HepG2 (cell line): ENCODE results near the gene GRM2. TPM values are rescaled to one million over a fixed set of nuclear protein-coding genes. Genes with fewer than 3 reads are reported as not detected.
A peak's percentile ranks its signal among the peaks of the same experiment; 100 is the strongest.

Experiments used
- ARNT2 ChIP-seq: sonication (generic); formaldehyde crosslinking; IDR thresholded peaks from 2 replicates; pipeline ENCODE4 v1.8.0; 2022; ENCODE audit warnings: mild to moderate bottlenecking, low read depth, missing genetic modification reagents, moderate library complexity
- CREB1 ChIP-seq, 2 experiments: fragments of 450-650 bp in 1 of 2; IDR thresholded peaks; 2 replicates each; pipeline ENCODE4 v1.6.1; 2016 to 2017; ENCODE audit warnings: control low read depth in 1 of 2, mild to moderate bottlenecking in 1 of 2, missing compliant biosample characterization in 1 of 2, missing genetic modification characterization in 1 of 2
- MAFK ChIP-seq, 2 experiments: IDR thresholded peaks in 1 of 2; conservative IDR thresholded peaks in 1 of 2; 2 replicates each; pipeline ENCODE4 v1.6.1; 2011; ENCODE audit warnings: improper control_type of control experiment in 2 of 2, low read length in 2 of 2
- MAZ ChIP-seq, 2 experiments: sonication (generic) in 1 of 2; formaldehyde crosslinking in 1 of 2; IDR thresholded peaks; 2 replicates each; pipeline versions ENCODE4 v1.5.0 to v1.6.1; 2012 to 2020; ENCODE audit warnings: low read depth in 2 of 2, mild to moderate bottlenecking in 2 of 2, borderline replicate concordance in 1 of 2, improper control_type of control experiment in 1 of 2, low read length in 1 of 2, missing genetic modification reagents in 1 of 2, moderate library complexity in 1 of 2
- REPIN1 ChIP-seq: sonication (generic); formaldehyde crosslinking; IDR thresholded peaks from 2 replicates; pipeline ENCODE4 v1.8.0; 2022; ENCODE audit warnings: missing genetic modification reagents, low read depth, mild to moderate bottlenecking, borderline replicate concordance
- RFX3 ChIP-seq: IDR thresholded peaks from 2 replicates; pipeline ENCODE4 v1.6.1; 2016; ENCODE audit warnings: missing biosample characterization, missing genetic modification reagents
- RFXANK ChIP-seq: IDR thresholded peaks from 2 replicates; pipeline ENCODE4 v1.6.1; 2016
- SKI ChIP-seq: fragments of 450-650 bp; IDR thresholded peaks from one replicate; pipeline ENCODE4 v1.6.1; 2018; ENCODE audit warnings: mild to moderate bottlenecking; ENCODE audit not compliant: partially characterized antibody
- U2AF1 ChIP-seq: fragments of 200-400 bp; formaldehyde crosslinking; optimal IDR thresholded peaks from 2 replicates; pipeline ENCODE3; 2017; ENCODE audit warnings: mild to moderate bottlenecking, low read depth, low read length
- ZFYVE20 ChIP-seq: sonication (generic); formaldehyde crosslinking; IDR thresholded peaks from 2 replicates; pipeline ENCODE4 v1.8.0; 2023; ENCODE audit warnings: low read depth, mild to moderate bottlenecking, moderate library complexity, missing genetic modification reagents, borderline replicate concordance
- ZMYM4 ChIP-seq: sonication (generic); formaldehyde crosslinking; IDR thresholded peaks from 2 replicates; pipeline ENCODE4 v1.8.1; 2023; ENCODE audit warnings: mild to moderate bottlenecking, missing genetic modification reagents
- ZNF251 ChIP-seq: sonication (generic); formaldehyde crosslinking; IDR thresholded peaks from 2 replicates; pipeline ENCODE4 v1.9.0; 2021; ENCODE audit warnings: mild to moderate bottlenecking, missing genetic modification reagents
- ZNF296 ChIP-seq: sonication (generic); formaldehyde crosslinking; conservative IDR thresholded peaks from 2 replicates; pipeline ENCODE4 v1.5.0; 2020; ENCODE audit warnings: mild to moderate bottlenecking, missing genetic modification reagents
- ZNF530 ChIP-seq: sonication (generic); formaldehyde crosslinking; IDR thresholded peaks from 2 replicates; pipeline ENCODE4 v1.5.0; 2020; ENCODE audit warnings: low read depth, mild to moderate bottlenecking, missing genetic modification reagents
- ZNF557 ChIP-seq: sonication (generic); formaldehyde crosslinking; IDR thresholded peaks from 2 replicates; pipeline ENCODE4 v1.4.0; 2020; ENCODE audit warnings: missing genetic modification reagents
- ZNF660 ChIP-seq: sonication (generic); formaldehyde crosslinking; IDR thresholded peaks from 2 replicates; pipeline ENCODE4 v1.5.1; 2020; ENCODE audit warnings: mild to moderate bottlenecking, low read depth, missing genetic modification reagents, borderline replicate concordance
- ZNF891 ChIP-seq: sonication (generic); formaldehyde crosslinking; IDR thresholded peaks from 2 replicates; pipeline ENCODE4 v1.5.0; 2020; ENCODE audit warnings: mild to moderate bottlenecking, missing genetic modification reagents
- polyA plus RNA-seq, 8 experiments: library from polyadenylated mRNA; depleted of rRNA in 3 of 8; stranded (reverse) in 7 of 8; unstranded in 1 of 8; fragments of >200 nt; fragmentation: Illumina TruSeq in 4 of 8; extraction: Trizol in 4 of 8; gene quantifications; 2 replicates each; pipeline versions ENCODE4 v1.2.1 to v1.2.3, GENCODE V29; 2011 to 2016; ENCODE audit warnings: low read depth in 4 of 8, missing spikeins in 1 of 8, mixed read lengths in 1 of 8; ENCODE audit not compliant: insufficient read depth in 1 of 8
- total RNA-seq, 5 experiments: library from RNA; depleted of rRNA; stranded (reverse); fragments of >200 nt; fragmentation: Illumina TruSeq; extraction: Trizol; gene quantifications; 2 replicates each; pipeline ENCODE4 v1.2.3, GENCODE V29; 2016; ENCODE audit warnings: low read depth in 1 of 5
- TF ChIP-seq, protein P1 (sequence below): sonication (generic); formaldehyde crosslinking; IDR thresholded peaks from 2 replicates; pipeline ENCODE4 v1.8.1; 2023; ENCODE audit warnings: mild to moderate bottlenecking, moderate library complexity, missing genetic modification reagents
- TF ChIP-seq, protein P2 (sequence below): sonication (generic); formaldehyde crosslinking; conservative IDR thresholded peaks from 2 replicates; pipeline ENCODE4 v1.8.0; 2022; ENCODE audit warnings: missing genetic modification reagents
- TF ChIP-seq, protein P3 (sequence below), 2 experiments: sonication (generic) in 1 of 2; formaldehyde crosslinking in 1 of 2; IDR thresholded peaks; 2 replicates each; pipeline versions ENCODE4 v1.4.0 to v1.6.1; 2016 to 2020; ENCODE audit warnings: borderline replicate concordance in 1 of 2, low read depth in 1 of 2, mild to moderate bottlenecking in 1 of 2, missing genetic modification reagents in 1 of 2

The GRM2 gene
- total and polyA plus RNA-seq, 2 of the 13 experiments (the other 11 are each of a cell fraction or from before 2014, with no cell fraction given), result 0.04 to 0.07 TPM

DNA sequence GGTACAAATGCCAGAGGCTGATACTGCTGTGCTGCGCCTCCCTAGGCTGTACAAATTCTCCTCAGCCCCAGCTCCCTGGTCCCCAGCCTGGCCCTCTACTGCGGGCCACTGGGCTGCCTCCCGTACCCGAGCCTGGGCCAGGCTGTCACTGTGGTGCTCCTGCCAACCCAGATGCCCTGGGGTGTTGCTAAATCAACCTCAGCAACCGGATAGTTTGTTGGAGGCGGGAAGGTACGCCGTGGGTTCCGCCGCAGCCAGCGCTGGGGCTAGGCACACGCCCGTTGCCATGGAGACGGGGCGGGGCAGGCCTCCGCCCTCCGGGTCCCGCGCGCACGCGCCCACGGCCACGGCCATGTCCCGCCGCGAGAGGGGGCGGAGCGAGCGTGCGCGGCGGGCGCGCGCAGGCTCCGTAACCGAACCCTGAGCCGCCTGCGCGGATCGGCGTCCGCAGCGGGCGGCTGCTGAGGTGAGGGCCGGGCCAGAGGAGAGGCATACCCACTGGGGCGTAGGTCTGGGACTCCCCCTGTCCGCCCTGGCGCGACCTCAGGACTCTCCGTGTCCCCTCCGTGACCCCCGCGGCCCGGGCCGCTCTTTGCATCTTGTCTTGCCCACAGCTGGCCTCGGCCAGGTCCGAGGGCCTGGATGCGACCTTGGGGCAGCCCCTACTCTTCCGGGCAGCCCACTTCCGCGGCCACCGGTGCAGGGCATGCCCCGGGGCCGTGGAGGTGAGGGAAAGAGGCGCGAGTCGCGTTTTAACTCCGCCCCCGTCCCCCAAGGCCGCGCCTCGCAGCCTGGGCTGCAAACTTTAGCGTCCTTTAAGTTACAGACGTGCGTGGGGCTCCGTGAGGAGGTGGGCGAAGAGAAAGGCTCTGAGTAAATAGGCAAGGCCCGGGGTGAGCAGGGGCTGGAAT lies 35.8 kb upstream of the GRM2 start, which contains the start of gene TEX264 (continued):
- TF ChIP-seq CREB1 (IDR thresholded peaks at IDR 0.05) (no peak), CREB1 (CRISPR knock-in tag; IDR thresholded peaks at IDR 0.05) (no peak), ZNF296 (CRISPR knock-in tag) (no peak), ZNF557 (CRISPR knock-in tag) (no peak), MAFK (conservative IDR thresholded peaks at IDR 0.05 in 1 of 2, IDR thresholded peaks at IDR 0.05 in 1 of 2; ENCODE audit: low read length in 2 of 2) (no peak), ZNF891 (CRISPR knock-in tag) (no peak), RFXANK (CRISPR knock-in tag) (no peak), REPIN1 (peak; percentile 34; the same call in 1 of the 2 replicates), U2AF1 (no peak), ZNF530 (CRISPR knock-in tag) (no peak), ZFYVE20 (CRISPR knock-in tag) (no peak), SKI (no peak), ZNF660 (CRISPR knock-in tag) (no peak), ARNT2 (CRISPR knock-in tag) (peak; percentile 74; the same call in 1 of the 2 replicates), ZMYM4 (no peak; the same call in 1 of the 2 replicates), MAZ (IDR thresholded peaks at IDR 0.05; ENCODE audit: borderline replicate concordance, low read depth, low read length) (no peak), MAZ (CRISPR knock-in tag; IDR thresholded peaks at IDR 0.05; ENCODE audit: low read depth) (peak; percentile 38; the same call in 1 of the 2 replicates), ZNF251 (CRISPR knock-in tag) (no peak), RFX3 (peak; percentile 84)
- TF ChIP-seq, protein P1, sequence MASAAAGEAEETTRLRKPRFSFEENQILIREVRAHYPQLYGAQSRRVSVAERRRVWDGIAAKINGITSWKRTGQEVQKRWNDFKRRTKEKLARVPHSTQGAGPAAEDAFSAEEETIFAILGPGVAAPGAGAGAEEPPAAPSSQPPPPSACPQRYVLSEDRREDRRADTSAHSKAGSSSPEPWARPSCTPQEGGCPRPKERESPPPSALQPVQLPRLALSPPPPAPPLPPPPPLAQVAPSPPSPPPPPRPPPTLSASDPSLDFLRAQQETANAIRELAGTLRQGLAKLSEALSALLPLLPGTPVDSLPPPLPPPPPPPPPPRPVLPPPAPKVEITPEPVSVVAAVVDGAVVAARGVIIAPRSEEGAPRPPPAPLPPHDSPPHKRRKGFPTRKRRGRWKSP (CRISPR knock-in tag), result no peak
- TF ChIP-seq, protein P2, sequence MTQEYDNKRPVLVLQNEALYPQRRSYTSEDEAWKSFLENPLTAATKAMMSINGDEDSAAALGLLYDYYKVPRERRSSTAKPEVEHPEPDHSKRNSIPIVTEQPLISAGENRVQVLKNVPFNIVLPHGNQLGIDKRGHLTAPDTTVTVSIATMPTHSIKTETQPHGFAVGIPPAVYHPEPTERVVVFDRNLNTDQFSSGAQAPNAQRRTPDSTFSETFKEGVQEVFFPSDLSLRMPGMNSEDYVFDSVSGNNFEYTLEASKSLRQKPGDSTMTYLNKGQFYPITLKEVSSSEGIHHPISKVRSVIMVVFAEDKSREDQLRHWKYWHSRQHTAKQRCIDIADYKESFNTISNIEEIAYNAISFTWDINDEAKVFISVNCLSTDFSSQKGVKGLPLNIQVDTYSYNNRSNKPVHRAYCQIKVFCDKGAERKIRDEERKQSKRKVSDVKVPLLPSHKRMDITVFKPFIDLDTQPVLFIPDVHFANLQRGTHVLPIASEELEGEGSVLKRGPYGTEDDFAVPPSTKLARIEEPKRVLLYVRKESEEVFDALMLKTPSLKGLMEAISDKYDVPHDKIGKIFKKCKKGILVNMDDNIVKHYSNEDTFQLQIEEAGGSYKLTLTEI, result no peak
- TF ChIP-seq, protein P3, sequence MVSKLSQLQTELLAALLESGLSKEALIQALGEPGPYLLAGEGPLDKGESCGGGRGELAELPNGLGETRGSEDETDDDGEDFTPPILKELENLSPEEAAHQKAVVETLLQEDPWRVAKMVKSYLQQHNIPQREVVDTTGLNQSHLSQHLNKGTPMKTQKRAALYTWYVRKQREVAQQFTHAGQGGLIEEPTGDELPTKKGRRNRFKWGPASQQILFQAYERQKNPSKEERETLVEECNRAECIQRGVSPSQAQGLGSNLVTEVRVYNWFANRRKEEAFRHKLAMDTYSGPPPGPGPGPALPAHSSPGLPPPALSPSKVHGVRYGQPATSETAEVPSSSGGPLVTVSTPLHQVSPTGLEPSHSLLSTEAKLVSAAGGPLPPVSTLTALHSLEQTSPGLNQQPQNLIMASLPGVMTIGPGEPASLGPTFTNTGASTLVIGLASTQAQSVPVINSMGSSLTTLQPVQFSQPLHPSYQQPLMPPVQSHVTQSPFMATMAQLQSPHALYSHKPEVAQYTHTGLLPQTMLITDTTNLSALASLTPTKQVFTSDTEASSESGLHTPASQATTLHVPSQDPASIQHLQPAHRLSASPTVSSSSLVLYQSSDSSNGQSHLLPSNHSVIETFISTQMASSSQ (IDR thresholded peaks at IDR 0.05; ENCODE audit: low read depth), result no peak
- TF ChIP-seq, protein P3 (CRISPR knock-in tag; IDR thresholded peaks at IDR 0.05; ENCODE audit: borderline replicate concordance), result no peak
